WTC11 (cell line): ENCODE results near the gene BMP5. TPM values are rescaled to one million over a fixed set of nuclear protein-coding genes. Genes with fewer than 3 reads are reported as not detected.

Source experiments
- ATAC-seq: fragments of 200-7000 bp; cut with Tn5 transposase; 2 replicates; pipeline ENCODE4 v1.10.0; 2021; ENCODE audit warnings: mild to moderate bottlenecking, moderate library complexity
- CTCF ChIA-PET: fragments of 300-600 bp; sonication (Branson Sonifier 250); formaldehyde crosslinking; loops from one replicate; lab custom pipeline; 2021; ENCODE audit warnings: antibody characterized with exemption; lab: Charles Lee
- POLR2A ChIA-PET: fragments of 350-600 bp; sonication (Branson Sonifier 250); formaldehyde crosslinking; loops from one replicate; lab custom pipeline; 2021; ENCODE audit warnings: antibody characterized with exemption; lab: Charles Lee
- DNase-seq: peaks from one replicate; pipeline ENCODE4 v3.0.0; 2021; ENCODE audit warnings: low spot score
- H3K27ac Mint-ChIP-seq: 2 replicates; pipeline ENCODE4 v1.8.0; 2021; ENCODE audit warnings: mixed read lengths
- H3K27me3 Mint-ChIP-seq: 2 replicates; pipeline ENCODE4 v1.8.0; 2021; ENCODE audit warnings: low read depth, mild to moderate bottlenecking, moderate library complexity, mixed read lengths
- H3K36me3 Mint-ChIP-seq: 2 replicates; pipeline ENCODE4 v1.8.0; 2021; ENCODE audit warnings: mixed read lengths
- H3K4me1 Mint-ChIP-seq: 2 replicates; pipeline ENCODE4 v1.8.0; 2022; ENCODE audit warnings: mixed read lengths
- H3K4me3 Mint-ChIP-seq: 2 replicates; pipeline ENCODE4 v1.8.0; 2021; ENCODE audit warnings: mild to moderate bottlenecking, moderate library complexity, mixed read lengths
- H3K9me3 Mint-ChIP-seq: 2 replicates; pipeline ENCODE4 v1.8.0; 2021; ENCODE audit warnings: mixed read lengths
- CBFB ChIP-seq: sonication (generic); formaldehyde crosslinking; IDR thresholded peaks from 2 replicates; pipeline ENCODE4 v1.8.1; 2022; ENCODE audit warnings: mild to moderate bottlenecking, low read depth, missing genetic modification reagents
- CREB1 ChIP-seq: sonication (generic); formaldehyde crosslinking; IDR thresholded peaks from 2 replicates; pipeline ENCODE4 v1.8.0; 2023; ENCODE audit warnings: mild to moderate bottlenecking, missing genetic modification reagents
- FOXK1 ChIP-seq: sonication (generic); formaldehyde crosslinking; IDR thresholded peaks from 2 replicates; pipeline ENCODE4 v1.8.0; 2022; ENCODE audit warnings: mild to moderate bottlenecking, moderate library complexity, missing genetic modification reagents
- IRF2 ChIP-seq: sonication (generic); formaldehyde crosslinking; IDR thresholded peaks from 2 replicates; pipeline ENCODE4 v1.8.0; 2022; ENCODE audit warnings: low read depth, missing genetic modification reagents, borderline replicate concordance
- MYBL2 ChIP-seq: sonication (generic); formaldehyde crosslinking; IDR thresholded peaks from 2 replicates; pipeline ENCODE4 v1.8.1; 2023; ENCODE audit warnings: mild to moderate bottlenecking, moderate library complexity, missing genetic modification reagents
- NR1H2 ChIP-seq: sonication (generic); formaldehyde crosslinking; IDR thresholded peaks from 2 replicates; pipeline ENCODE4 v1.9.0; 2021; ENCODE audit warnings: mild to moderate bottlenecking, moderate library complexity, missing genetic modification reagents
- OVOL2 ChIP-seq: fragments of 250-450 bp; sonication (Bioruptor Pico); IDR thresholded peaks from 2 replicates; pipeline ENCODE4 v1.9.0; 2021; ENCODE audit warnings: mild to moderate bottlenecking, borderline replicate concordance
- PRRX2 ChIP-seq: fragments of 250-450 bp; sonication (Bioruptor Pico); IDR thresholded peaks from 2 replicates; pipeline ENCODE4 v1.8.0; 2021; ENCODE audit warnings: mild to moderate bottlenecking
- RELA ChIP-seq: sonication (generic); formaldehyde crosslinking; IDR thresholded peaks from 2 replicates; pipeline ENCODE4 v1.8.1; 2022; ENCODE audit warnings: missing genetic modification reagents, mild to moderate bottlenecking, borderline replicate concordance
- SMAD3 ChIP-seq: sonication (generic); formaldehyde crosslinking; IDR thresholded peaks from 2 replicates; pipeline ENCODE4 v1.8.0; 2022; ENCODE audit warnings: missing genetic modification reagents, mild to moderate bottlenecking, borderline replicate concordance
- SOX15 ChIP-seq: fragments of 250-450 bp; sonication (Bioruptor Pico); IDR thresholded peaks from 2 replicates; pipeline ENCODE4 v1.9.0; 2021; ENCODE audit warnings: mild to moderate bottlenecking
- TCF7 ChIP-seq: sonication (generic); formaldehyde crosslinking; IDR thresholded peaks from 2 replicates; pipeline ENCODE4 v1.8.0; 2022; ENCODE audit warnings: mild to moderate bottlenecking, low read depth, missing genetic modification reagents, moderate library complexity
- ZNF138 ChIP-seq: sonication (generic); formaldehyde crosslinking; conservative IDR thresholded peaks from 2 replicates; pipeline ENCODE4 v1.8.1; 2022; ENCODE audit warnings: mild to moderate bottlenecking, moderate library complexity, missing genetic modification reagents
- ZNF396 ChIP-seq: fragments of 250-450 bp; sonication (Bioruptor Pico); IDR thresholded peaks from 2 replicates; pipeline ENCODE4 v1.8.0; 2021; ENCODE audit warnings: mild to moderate bottlenecking, moderate library complexity, borderline replicate concordance
- ZNF416 ChIP-seq: fragments of 250-450 bp; sonication (Bioruptor Pico); IDR thresholded peaks from 2 replicates; pipeline ENCODE4 v1.9.0; 2021; ENCODE audit warnings: mild to moderate bottlenecking, inconsistent platforms
- total RNA-seq: library from RNA; stranded (reverse); gene quantifications from 3 replicates; pipeline ENCODE4 v1.2.3, GENCODE V29; 2021
- TF ChIP-seq, protein P1 (sequence below): fragments of 250-450 bp; sonication (Bioruptor Pico); IDR thresholded peaks from 2 replicates; pipeline ENCODE4 v1.9.0; 2021; ENCODE audit warnings: mild to moderate bottlenecking
- TF ChIP-seq, protein P2 (sequence below): sonication (generic); formaldehyde crosslinking; IDR thresholded peaks from 2 replicates; pipeline ENCODE4 v1.8.1; 2023; ENCODE audit warnings: mild to moderate bottlenecking, missing genetic modification reagents, moderate library complexity
- TF ChIP-seq, protein P3 (sequence below): fragments of 200-600 bp; IDR thresholded peaks from 2 replicates; pipeline ENCODE4 v1.8.0; 2022; ENCODE audit warnings: antibody characterized with exemption
- TF ChIP-seq, protein P4 (sequence below): sonication (generic); formaldehyde crosslinking; IDR thresholded peaks from 2 replicates; pipeline ENCODE4 v1.8.1; 2022; ENCODE audit warnings: low read depth, missing genetic modification reagents, borderline replicate concordance
- TF ChIP-seq, protein P5 (sequence below): sonication (generic); formaldehyde crosslinking; conservative IDR thresholded peaks from 2 replicates; pipeline ENCODE4 v1.8.1; 2022; ENCODE audit warnings: mild to moderate bottlenecking, missing genetic modification reagents
- TF ChIP-seq, protein P6 (sequence below): sonication (generic); formaldehyde crosslinking; IDR thresholded peaks from 2 replicates; pipeline ENCODE4 v1.8.1; 2023; ENCODE audit warnings: mild to moderate bottlenecking, missing genetic modification reagents

The BMP5 gene
- total RNA-seq, 1 experiment from 2014 or later, result not detected

DNA sequence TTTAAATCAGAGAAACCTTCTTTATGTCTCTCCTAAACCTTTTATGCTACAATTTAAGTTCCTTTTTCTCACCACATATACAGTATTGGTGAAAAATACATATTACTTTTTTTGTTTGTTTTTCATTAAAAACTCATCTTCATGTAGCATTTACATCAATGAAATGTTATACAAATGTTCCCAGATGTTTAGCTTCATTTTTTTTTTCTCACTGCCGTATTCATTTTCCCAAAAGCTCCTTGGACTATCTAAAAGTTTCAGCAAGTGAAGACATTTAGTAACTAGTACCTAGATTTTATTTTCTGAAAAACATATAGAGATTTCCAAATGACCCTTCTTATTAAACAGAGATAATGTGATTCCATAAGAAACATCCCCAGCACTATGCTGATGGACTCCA is 128.9 kb downstream of the BMP5 start (continued):
- TF ChIP-seq, protein P1, sequence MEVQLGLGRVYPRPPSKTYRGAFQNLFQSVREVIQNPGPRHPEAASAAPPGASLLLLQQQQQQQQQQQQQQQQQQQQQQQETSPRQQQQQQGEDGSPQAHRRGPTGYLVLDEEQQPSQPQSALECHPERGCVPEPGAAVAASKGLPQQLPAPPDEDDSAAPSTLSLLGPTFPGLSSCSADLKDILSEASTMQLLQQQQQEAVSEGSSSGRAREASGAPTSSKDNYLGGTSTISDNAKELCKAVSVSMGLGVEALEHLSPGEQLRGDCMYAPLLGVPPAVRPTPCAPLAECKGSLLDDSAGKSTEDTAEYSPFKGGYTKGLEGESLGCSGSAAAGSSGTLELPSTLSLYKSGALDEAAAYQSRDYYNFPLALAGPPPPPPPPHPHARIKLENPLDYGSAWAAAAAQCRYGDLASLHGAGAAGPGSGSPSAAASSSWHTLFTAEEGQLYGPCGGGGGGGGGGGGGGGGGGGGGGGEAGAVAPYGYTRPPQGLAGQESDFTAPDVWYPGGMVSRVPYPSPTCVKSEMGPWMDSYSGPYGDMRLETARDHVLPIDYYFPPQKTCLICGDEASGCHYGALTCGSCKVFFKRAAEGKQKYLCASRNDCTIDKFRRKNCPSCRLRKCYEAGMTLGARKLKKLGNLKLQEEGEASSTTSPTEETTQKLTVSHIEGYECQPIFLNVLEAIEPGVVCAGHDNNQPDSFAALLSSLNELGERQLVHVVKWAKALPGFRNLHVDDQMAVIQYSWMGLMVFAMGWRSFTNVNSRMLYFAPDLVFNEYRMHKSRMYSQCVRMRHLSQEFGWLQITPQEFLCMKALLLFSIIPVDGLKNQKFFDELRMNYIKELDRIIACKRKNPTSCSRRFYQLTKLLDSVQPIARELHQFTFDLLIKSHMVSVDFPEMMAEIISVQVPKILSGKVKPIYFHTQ (CRISPR knock-in tag), result no peak
- TF ChIP-seq, protein P2, sequence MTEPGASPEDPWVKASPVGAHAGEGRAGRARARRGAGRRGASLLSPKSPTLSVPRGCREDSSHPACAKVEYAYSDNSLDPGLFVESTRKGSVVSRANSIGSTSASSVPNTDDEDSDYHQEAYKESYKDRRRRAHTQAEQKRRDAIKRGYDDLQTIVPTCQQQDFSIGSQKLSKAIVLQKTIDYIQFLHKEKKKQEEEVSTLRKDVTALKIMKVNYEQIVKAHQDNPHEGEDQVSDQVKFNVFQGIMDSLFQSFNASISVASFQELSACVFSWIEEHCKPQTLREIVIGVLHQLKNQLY (CRISPR knock-in tag), result no peak
- no peak for TF ChIP-seq ZNF416 (CRISPR knock-in tag)
- TF ChIP-seq ZNF138 (CRISPR knock-in tag), result no peak
- TF ChIP-seq, all 79 proteins: peak for 0

DNA sequence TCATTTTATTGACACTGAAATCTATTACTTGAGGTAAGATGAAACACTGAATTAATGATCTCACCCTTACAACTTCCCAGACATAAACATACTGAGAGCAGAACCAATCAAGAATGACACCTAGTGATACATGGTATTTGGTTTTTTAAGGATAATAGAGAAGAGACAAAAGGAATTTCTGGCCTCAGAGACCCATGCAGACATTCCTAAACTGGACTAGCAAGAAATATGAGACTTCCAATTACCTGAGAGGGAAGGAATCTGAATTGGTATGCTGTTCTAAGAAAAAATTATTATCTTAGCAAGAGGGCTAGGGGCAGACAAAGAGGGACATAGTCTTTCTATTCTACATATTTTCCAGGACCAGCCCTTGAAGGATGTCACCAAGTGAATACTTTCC is 141.1 kb downstream of the BMP5 start:
- no peak for ATAC-seq
- CTCF ChIA-PET, result no interaction called here
- no peak overlapping the region for H3K4me3 Mint-ChIP-seq
- POLR2A ChIA-PET, result no interaction called here
- no peaks in the 10 kb centered on the region for H3K4me1 Mint-ChIP-seq
- DNase-seq, result no peak
- H3K9me3 Mint-ChIP-seq, result peaks cover 59% of the 10 kb centered on the region
- H3K27me3 Mint-ChIP-seq, result peaks cover 8% of the 10 kb centered on the region
- TF ChIP-seq, protein P3, sequence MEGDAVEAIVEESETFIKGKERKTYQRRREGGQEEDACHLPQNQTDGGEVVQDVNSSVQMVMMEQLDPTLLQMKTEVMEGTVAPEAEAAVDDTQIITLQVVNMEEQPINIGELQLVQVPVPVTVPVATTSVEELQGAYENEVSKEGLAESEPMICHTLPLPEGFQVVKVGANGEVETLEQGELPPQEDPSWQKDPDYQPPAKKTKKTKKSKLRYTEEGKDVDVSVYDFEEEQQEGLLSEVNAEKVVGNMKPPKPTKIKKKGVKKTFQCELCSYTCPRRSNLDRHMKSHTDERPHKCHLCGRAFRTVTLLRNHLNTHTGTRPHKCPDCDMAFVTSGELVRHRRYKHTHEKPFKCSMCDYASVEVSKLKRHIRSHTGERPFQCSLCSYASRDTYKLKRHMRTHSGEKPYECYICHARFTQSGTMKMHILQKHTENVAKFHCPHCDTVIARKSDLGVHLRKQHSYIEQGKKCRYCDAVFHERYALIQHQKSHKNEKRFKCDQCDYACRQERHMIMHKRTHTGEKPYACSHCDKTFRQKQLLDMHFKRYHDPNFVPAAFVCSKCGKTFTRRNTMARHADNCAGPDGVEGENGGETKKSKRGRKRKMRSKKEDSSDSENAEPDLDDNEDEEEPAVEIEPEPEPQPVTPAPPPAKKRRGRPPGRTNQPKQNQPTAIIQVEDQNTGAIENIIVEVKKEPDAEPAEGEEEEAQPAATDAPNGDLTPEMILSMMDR, result no peak
- TF ChIP-seq TCF7 (CRISPR knock-in tag) (no peak), SMAD3 (CRISPR knock-in tag) (no peak), RELA (CRISPR knock-in tag) (no peak), PRRX2 (CRISPR knock-in tag) (no peak), SOX15 (CRISPR knock-in tag) (no peak), NR1H2 (CRISPR knock-in tag) (no peak)
- TF ChIP-seq, protein P4, sequence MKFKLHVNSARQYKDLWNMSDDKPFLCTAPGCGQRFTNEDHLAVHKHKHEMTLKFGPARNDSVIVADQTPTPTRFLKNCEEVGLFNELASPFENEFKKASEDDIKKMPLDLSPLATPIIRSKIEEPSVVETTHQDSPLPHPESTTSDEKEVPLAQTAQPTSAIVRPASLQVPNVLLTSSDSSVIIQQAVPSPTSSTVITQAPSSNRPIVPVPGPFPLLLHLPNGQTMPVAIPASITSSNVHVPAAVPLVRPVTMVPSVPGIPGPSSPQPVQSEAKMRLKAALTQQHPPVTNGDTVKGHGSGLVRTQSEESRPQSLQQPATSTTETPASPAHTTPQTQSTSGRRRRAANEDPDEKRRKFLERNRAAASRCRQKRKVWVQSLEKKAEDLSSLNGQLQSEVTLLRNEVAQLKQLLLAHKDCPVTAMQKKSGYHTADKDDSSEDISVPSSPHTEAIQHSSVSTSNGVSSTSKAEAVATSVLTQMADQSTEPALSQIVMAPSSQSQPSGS, result no peak
- no peak overlapping the region for H3K27ac Mint-ChIP-seq
- peaks cover 23% of the 10 kb centered on the region for H3K36me3 Mint-ChIP-seq

DNA sequence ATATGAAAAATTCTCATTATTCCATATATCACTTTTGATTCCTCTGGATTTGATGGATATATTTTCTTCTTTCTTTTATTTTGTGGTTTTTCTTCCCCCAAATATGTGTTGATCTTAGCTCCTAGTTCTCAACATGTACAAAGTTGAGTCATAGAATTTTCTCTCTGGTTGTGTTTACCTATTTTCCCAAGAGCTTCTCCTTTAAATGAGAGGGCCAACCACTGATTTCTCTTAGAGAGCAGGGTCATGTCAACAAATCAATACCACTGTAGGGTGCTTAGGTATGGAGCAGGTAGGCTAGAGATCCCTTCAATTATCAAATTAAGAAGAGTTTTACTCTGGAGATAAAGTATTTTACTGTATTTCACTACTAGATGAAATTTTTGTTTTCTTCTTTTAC is 145.7 kb downstream of the BMP5 start:
- Mint-ChIP-seq H3K27ac (no peak overlapping the region), H3K9me3 (peaks cover 21% of the 10 kb centered on the region), H3K4me1 (no peaks in the 10 kb centered on the region), H3K36me3 (no peaks in the 10 kb centered on the region; the same call in 1 of the 2 replicates), H3K4me3 (no peak overlapping the region), H3K27me3 (no peaks in the 10 kb centered on the region)
- DNase-seq (no peak), ATAC-seq (no peak)
- ChIA-PET POLR2A (no interaction called here), CTCF (interaction anchor here (0.6 kb wide), 1 partner anchor 60 kb away, joined by 3 read pairs; no protein-coding TSS in a partner anchor)
- TF ChIP-seq OVOL2 (CRISPR knock-in tag) (no peak), IRF2 (CRISPR knock-in tag) (no peak), TCF7 (CRISPR knock-in tag) (no peak), FOXK1 (CRISPR knock-in tag) (no peak), CREB1 (CRISPR knock-in tag) (no peak), NR1H2 (CRISPR knock-in tag) (no peak), CBFB (CRISPR knock-in tag) (no peak), ZNF416 (CRISPR knock-in tag) (no peak), ZNF396 (CRISPR knock-in tag) (no peak), MYBL2 (CRISPR knock-in tag) (no peak)
- TF ChIP-seq, protein P5, sequence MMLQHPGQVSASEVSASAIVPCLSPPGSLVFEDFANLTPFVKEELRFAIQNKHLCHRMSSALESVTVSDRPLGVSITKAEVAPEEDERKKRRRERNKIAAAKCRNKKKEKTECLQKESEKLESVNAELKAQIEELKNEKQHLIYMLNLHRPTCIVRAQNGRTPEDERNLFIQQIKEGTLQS (CRISPR knock-in tag), result no peak
- TF ChIP-seq, protein P6, sequence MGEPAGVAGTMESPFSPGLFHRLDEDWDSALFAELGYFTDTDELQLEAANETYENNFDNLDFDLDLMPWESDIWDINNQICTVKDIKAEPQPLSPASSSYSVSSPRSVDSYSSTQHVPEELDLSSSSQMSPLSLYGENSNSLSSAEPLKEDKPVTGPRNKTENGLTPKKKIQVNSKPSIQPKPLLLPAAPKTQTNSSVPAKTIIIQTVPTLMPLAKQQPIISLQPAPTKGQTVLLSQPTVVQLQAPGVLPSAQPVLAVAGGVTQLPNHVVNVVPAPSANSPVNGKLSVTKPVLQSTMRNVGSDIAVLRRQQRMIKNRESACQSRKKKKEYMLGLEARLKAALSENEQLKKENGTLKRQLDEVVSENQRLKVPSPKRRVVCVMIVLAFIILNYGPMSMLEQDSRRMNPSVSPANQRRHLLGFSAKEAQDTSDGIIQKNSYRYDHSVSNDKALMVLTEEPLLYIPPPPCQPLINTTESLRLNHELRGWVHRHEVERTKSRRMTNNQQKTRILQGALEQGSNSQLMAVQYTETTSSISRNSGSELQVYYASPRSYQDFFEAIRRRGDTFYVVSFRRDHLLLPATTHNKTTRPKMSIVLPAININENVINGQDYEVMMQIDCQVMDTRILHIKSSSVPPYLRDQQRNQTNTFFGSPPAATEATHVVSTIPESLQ (CRISPR knock-in tag), result no peak
- TF ChIP-seq, protein P3, result no peak
